SK-N-DZ (cell line): ENCODE results near the gene DENND6A. TPM values are rescaled to one million over a fixed set of nuclear protein-coding genes. Genes with fewer than 3 reads are reported as not detected.
"Not testable (repeated sequence)": the region's sequence is repeated elsewhere in the genome, so short reads cannot be mapped to it uniquely, and the experiment has no call there.

Source experiments
- DNase-seq: peaks from one replicate; pipeline ENCODE4 v3.0.0-alpha.2; 2015; ENCODE audit warnings: low spot score
- polyA plus RNA-seq, 2 experiments: library from polyadenylated mRNA; depleted of rRNA; stranded (reverse); fragments of >200 nt; gene quantifications; 2 replicates each; pipeline ENCODE4 v1.2.3, GENCODE V29; 2014

The DENND6A gene, protein sequence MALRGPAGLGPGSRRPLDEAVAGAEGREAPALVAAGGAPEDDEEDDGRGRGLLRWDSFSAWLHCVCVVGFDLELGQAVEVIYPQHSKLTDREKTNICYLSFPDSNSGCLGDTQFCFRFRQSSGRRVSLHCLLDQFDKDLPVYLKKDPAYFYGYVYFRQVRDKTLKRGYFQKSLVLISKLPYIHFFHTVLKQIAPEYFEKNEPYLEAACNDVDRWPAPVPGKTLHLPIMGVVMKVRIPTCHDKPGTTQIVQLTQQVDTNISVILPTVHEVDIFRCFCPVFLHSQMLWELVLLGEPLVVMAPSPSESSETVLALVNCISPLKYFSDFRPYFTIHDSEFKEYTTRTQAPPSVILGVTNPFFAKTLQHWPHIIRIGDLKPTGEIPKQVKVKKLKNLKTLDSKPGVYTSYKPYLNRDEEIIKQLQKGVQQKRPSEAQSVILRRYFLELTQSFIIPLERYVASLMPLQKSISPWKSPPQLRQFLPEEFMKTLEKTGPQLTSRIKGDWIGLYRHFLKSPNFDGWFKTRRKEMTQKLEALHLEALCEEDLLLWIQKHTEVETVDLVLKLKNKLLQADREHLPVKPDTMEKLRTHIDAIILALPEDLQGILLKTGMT
- polyA plus RNA-seq (2014; cell fraction: cytosol; rRNA removed): 11.2 and 13.1 TPM in 2 replicates
- polyA plus RNA-seq (2014; cell fraction: nucleus; rRNA removed): 9.3 and 13.9 TPM in 2 replicates

- DNase-seq: peak; percentile 93
These were observed at the start of gene DENND6A for GRCh38 chr3:57692396-57693147. Gene DENND6A, minus strand, starts transcription at chr3:57693077. Its CDS starts 59 bp downstream, at chr3:57693018.

- no peak for DNase-seq
These were observed 47.1 kb upstream of the DENND6A start for GRCh38 chr3:57740027-57740426.

DNA sequence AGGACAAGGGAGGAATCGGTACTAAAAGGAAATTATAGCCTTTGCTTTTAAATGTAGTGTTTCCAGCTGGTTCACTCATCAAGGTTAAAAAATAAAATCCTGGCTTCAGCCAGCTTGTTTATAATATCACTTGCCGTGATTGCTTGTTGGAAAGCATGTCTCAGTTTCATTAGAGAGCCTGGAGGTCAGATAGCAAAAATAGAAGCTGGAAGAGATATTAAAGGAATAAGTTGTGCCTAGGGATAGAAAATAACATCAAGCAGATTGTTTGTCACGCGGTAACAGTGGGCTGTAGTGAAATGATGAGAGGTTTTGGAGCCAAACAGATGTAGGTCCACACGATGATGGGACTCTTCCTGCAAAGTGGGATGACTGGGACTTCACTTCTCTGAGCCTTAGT, 45.5 kb upstream of the DENND6A start:
- DNase-seq: no peak

DNA sequence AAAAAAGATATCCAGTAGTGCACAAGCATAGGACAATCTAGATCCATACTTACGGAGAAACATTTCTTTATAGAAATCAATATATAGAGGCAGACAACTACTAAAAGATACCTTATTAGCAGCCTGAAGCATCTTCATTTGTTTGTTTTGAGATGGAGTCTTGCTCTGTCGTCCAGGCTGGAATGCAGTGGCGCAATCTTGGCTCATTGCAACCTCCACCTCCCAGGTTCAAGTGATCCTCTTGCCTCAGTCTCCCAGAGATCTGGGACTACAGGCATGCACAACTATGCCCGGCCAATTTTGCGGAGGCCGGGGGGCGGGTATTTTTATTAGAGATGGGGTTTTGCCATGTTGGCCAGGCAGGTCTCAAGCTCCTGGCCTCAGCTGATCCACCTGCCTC, 45.0 kb upstream of the DENND6A start:
- no peak for DNase-seq

DNA sequence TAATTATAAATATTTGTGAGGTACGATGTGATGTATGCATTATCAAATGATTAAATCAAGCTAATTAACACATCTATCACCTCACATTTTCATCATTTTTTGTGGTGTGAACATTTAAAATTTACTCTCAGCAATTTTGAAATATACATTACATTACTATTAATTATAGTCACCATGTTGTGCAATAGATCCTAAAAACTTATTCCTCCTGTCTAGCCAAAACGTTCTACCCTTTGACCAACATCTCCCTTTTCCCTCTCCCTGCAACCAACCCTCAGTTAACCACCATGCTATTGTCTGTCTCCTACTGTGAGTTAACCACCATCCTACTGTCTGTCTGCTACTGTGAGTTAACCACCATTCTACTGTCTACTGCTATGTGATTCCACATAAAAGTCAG, 42.5 kb upstream of the DENND6A start:
- no peak for DNase-seq

DNA sequence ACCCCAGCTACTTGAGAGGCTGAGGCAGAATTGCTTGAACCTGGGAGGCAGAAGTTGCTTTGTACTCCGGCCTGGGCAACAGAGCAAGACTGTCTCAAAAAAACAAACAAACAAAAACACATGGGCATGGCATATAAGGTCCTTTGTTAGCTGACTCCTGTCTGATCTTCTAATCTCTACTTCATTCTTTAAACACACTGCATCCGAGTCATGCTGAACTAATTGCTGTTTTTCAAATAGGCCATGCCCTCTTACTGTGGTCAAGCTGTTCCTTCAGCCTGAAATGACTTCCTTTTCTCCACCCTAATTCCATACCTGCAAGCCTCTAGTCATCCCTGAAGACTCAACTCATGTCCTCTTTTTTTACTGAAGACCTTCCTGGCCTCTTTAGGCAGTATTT, 40.9 kb upstream of the DENND6A start:
- no peak for DNase-seq

- DNase-seq: no peak
These were observed 38.4 kb upstream of the DENND6A start for GRCh38 chr3:57731311-57731710.

DNA sequence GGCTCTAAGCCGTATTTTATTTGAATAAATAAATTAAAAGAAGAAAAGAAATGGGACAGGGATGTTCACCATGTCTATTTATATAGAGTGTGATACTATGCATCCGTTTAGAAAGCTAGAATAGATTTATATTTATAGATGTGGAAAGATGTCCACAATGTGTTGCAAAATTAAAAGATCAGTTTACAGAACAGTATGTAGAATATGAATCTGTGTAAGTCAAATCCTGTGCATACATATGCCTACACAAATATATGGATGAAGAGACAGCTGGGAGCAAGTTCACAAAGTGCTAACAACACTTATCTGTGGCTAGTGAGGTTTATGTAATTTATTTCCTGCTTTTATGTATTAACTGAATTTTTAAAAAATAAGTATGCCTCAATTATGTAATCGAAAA, 37.8 kb upstream of the DENND6A start:
- no peak for DNase-seq

- no peak for DNase-seq
These were observed 36.6 kb upstream of the DENND6A start for GRCh38 chr3:57729334-57730045.

DNA sequence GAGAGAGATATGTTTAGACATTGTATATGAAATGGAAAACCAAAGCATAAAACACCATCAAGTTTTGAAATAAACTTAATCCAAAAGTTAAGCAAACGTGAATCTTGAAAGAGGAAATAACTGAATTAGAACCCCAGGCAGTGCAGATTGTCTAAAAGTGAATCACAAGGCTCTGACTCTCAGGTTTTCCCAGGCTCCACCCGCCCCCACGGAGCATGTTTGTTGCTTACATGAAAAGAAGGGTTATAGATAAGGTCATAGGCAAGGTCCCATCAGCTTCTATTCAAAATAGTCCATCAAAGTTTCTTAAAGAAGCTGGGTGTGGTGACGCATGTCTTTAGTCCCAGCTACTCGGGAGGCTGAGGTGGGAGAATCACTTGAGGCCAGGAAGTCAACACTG, 34.2 kb upstream of the DENND6A start:
- DNase-seq: no peak

DNA sequence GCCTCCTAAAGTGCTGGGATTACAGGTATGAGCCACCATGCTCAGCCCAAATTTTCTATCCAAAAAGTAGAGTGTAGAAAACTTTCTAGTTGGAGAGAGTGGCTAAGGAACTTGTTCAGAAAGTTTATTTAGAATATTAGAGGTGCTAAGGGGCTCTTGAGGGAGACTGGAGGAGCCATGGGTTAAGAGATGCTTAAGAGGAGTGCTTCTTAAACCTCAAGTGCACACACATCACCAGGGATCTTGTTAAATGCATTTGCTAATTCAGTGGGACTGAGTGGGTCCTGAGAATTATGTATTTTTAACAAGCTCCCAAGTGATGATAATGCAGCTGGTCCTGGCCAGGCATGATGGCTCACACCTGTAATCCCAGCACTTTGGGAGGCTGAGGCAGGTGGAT, 33.5 kb upstream of the DENND6A start:
- no peak for DNase-seq

GRCh38 chr3:57718118-57718517, 25.2 kb upstream of the DENND6A start:
- DNase-seq: no peak

DNA sequence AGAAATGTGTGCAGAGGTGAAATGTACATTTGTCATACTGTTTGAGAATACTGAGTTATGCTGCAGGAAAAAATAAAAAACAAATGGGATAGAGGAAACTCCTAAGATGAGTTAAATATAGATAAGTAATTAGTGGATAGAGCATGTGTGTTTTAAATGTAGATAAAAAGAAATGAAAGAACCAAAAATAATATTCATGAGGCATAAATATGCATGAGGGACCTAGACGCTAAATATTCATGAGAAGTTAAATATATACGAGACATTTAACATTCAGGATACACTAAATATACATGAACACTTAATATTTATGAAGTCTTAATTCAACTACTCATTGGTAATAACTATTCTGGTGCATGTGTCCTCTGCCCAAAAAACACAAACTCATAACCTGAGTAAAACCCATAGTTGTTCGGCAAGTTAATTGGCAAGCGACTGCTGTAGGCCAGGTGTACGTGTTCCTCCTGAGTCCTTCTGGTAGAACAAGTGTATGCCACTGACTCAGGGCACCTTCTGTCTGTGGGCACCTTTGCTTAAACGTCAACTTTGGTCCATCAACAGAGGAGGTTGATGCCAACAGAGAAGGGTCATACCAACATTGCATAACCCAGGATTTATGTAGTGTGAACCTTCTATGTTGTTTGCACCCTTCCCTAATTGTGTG, 24.5 kb upstream of the DENND6A start:
- DNase-seq: no peak

DNA sequence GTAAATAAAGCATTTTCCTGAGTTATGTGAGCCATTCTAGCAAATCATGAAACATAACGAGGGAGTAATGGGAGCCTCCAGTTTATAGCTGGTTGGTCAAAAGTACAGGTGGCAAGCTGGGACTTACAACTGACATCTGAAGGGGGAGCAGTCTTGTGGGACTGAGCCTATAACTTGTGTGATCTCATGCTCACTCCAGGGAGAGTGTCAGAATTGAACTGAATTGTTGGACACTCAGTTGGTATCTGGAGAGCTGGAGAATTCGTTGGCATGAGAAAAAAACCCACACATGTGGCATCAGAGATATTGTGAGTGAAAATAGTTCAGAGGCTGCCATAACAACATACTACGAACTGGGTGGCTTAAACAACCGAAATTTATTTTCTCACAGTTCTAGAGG, 22.8 kb upstream of the DENND6A start:
- no peak for DNase-seq

DNA sequence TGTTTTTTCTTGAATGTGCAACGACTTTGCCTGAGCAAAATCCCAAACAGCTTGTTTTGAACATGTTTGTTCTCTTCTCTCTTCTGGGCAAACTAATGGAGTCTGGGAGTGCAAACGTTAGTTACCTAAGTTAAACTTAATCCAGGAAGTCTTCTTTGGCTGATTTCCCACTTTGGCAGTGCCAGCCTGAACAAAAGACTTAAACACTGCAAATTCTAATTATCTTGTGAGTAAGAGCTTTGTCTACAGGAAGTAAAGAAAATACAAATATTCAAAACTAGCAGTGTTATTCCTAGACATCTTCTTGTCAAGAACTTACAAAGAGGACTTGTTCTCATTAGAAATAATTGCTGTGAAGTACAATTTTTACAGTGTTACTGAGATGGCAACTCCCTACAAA, 16.7 kb upstream of the DENND6A start:
- no peak for DNase-seq

- no peak for DNase-seq
These were observed 16.2 kb upstream of the DENND6A start for GRCh38 chr3:57709031-57709430.

- DNase-seq: no peak
These were observed 13.6 kb upstream of the DENND6A start for GRCh38 chr3:57706462-57706861.

DNA sequence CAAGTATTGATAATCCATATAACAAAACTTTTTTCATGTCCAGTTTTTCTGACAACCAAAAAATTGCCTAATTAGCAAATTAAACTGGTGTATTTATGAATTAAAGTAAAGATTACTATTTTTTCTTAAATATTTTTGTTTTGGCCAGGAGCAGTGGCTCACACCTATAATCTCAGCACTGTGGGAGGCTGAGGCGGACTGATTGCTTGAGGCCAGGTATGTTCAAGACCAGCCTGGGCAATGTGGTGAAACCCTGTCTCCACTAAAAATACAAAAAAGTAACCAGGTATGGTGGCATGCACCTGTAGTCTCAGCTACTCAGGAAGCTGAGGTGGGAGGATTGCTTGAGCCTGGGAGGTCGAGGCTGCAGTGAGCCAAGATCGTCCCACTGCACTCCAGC, 12.5 kb upstream of the DENND6A start:
- not testable (repeated sequence) for DNase-seq

GRCh38 chr3:57701781-57702180, 8.9 kb upstream of the DENND6A start:
- no peak for DNase-seq

DNA sequence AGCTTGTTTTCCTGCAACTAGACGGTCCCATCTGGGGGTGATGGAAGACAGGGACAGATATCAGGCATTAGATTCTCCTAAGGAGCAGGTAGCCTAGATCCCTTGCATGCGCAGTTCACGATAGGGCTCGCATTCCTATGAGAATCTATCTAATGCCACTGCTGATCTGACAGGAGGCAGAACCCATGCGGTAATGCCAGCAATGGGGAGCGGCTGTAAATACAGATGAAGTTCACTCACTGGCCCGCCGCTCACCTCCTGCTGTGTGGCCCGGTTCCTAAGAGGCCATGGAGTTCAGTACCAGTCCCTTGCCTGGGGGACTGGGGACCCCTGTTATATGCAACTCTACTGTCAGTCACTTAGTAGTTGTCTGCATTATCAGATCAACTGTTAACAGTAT, 7.9 kb upstream of the DENND6A start:
- DNase-seq: no peak

DNA sequence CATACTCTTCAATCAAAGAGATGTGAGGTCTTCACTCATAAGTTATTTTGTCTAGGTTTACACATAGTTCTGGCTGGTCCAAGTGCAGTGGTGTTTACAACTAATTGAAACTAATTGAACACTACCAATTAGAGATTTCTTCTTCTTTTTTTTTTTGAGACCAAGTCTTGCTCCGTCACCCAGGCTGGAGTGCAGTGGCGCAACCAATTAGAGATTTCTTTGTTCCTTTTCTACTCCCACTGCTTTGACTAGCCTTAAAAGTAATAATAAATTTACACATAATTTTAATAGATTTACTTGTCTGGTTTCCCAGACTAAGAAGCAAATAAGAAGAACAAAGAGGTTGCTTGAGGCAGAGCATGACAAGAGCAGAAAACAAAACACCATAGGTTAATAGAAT, 6.7 kb upstream of the DENND6A start:
- no peak for DNase-seq
